Heart right ventricle (tissue), 16 donors: ENCODE results near the gene CD2BP2. TPM values are rescaled to one million over a fixed set of nuclear protein-coding genes. Genes with fewer than 3 reads are reported as not detected.
"Not testable (repeated sequence)": the region's sequence is repeated elsewhere in the genome, so short reads cannot be mapped to it uniquely, and the experiment has no call there.

ENCODE experiments used
- ATAC-seq, 8 donors: fragments of 200-7000 bp; cut with Tn5 transposase; one replicate each; pipeline ENCODE4 v1.9.1; 2020; ENCODE audit warnings: mild to moderate bottlenecking in 8 of 8, moderate library complexity in 8 of 8, moderate number of reproducible peaks in 1 of 8
- DNase-seq, 2 donors: peaks; one replicate each; pipeline ENCODE4 v3.0.0-alpha.2; 2020
- H3K27ac ChIP-seq, 10 donors: fragments of 200-600 bp; sonication (generic) in 2 of 10; one replicate each; pipeline versions ENCODE4 v1.5.0 to v1.8.0; 2020 to 2022; ENCODE audit warnings: mild to moderate bottlenecking in 3 of 10
- H3K27me3 ChIP-seq, 7 donors: fragments of 200-600 bp; one replicate each; pipeline ENCODE4 v1.8.0; 2021 to 2022; ENCODE audit warnings: mild to moderate bottlenecking in 2 of 7
- H3K36me3 ChIP-seq, 9 donors: fragments of 200-600 bp; sonication (generic) in 1 of 9; one replicate each; pipeline versions ENCODE4 v1.5.0 to v1.8.0; 2020 to 2022; ENCODE audit warnings: mild to moderate bottlenecking in 2 of 9
- H3K4me1 ChIP-seq, 9 donors: fragments of 200-600 bp; sonication (generic) in 1 of 9; one replicate each; pipeline versions ENCODE4 v1.5.0 to v1.8.0; 2020 to 2022; ENCODE audit warnings: mild to moderate bottlenecking in 4 of 9
- H3K4me3 ChIP-seq, 10 donors: fragments of 200-600 bp; sonication (generic) in 2 of 10; one replicate each; pipeline versions ENCODE4 v1.5.0 to v1.8.0; 2020 to 2022; ENCODE audit warnings: mild to moderate bottlenecking in 7 of 10, moderate library complexity in 2 of 10
- H3K9me3 ChIP-seq, 11 donors: fragments of 200-600 bp in 10 of 11; sonication (generic) in 2 of 11; one replicate each; pipeline versions ENCODE4 v1.5.0 to v1.8.0; 2013 to 2022; ENCODE audit warnings: mild to moderate bottlenecking in 2 of 11, control low read depth in 1 of 11, moderate library complexity in 1 of 11
- WGBS, 2 donors: extraction: QIAGEN DNeasy Blood & Tissue Kit; methylation state at CpG; one replicate each; pipeline ENCODE4 v1.1.7; 2013; ENCODE audit warnings: inconsistent platforms in 1 of 2; 5-methylcytosine and 5-hydroxymethylcytosine counted together
- intact Hi-C, 10 donors: fragments of 100-400 bp; cut with DNase I; formaldehyde crosslinking; loops; one replicate each; pipeline versions ENCODE4 v1.11.1 to v1.14.2; 2022
- polyA plus RNA-seq, 2 donors: library from polyadenylated mRNA; stranded (reverse); fragments of 200-250 nt; gene quantifications; one replicate each; pipeline ENCODE4 v1.2.3, GENCODE V29; 2013
- total RNA-seq, 10 donors: library from RNA; stranded (reverse); fragmentation: NEBNext Ultra II Directional in 3 of 10; extraction: Animal tissue kit (Norgen Biotek cat#: 25700) in 3 of 10; gene quantifications; one replicate each; pipeline versions ENCODE4 v1.2.1 to v1.2.4, GENCODE V29; 2021 to 2023
- donor health status: Arrhythmogenic right ventricular cardiomyopathy.
- donor health status: ischemic (EF 13 %, LVEDD 7.1; RV severe dilation, severe dysfunction).
- donor health status: healthy with polysubstance abuse.
- donor health status: DM: no; HTN: yes; CAD: no.
- donor health status: DM: no; HTN: no; CAD: no.
- donor health status: ischemic (EF 25% LVEDD 6.9; RV normal size, moderate dysfunction).
- donor health status: ischemic (EF 25% LVEDD 5.7; RV mildly dilated, moderate dysfunction).
- donor health status: healthy.
- donor health status: DM: yes; HTN: yes; CAD: no.
- donor health status: Ischemic cardiomyopathy.
- donor health status: ischemic (EF 35%, LVEDD 5.7; RV mildly dilated, moderate dysfunction).
- donor health status: nonischemic (EF 11% LVEDD 7.7; RV severe dilation, severe dysfunction).
- donor health status: DM: yes; HTN: yes; CAD: no.
- donor health status: PGD.
- donor health status: ischemic (EF 29% LVEDD 5.4; RV normal size, mild dysfunction).
- donor health status: nonischemic (EF 23%, LVEDD 6.1; RV moderate dilation, normal function).

CD2BP2 gene
- total and polyA plus RNA-seq, 12 donors, result 19.9 to 48.8 (median 38.8) TPM

DNA sequence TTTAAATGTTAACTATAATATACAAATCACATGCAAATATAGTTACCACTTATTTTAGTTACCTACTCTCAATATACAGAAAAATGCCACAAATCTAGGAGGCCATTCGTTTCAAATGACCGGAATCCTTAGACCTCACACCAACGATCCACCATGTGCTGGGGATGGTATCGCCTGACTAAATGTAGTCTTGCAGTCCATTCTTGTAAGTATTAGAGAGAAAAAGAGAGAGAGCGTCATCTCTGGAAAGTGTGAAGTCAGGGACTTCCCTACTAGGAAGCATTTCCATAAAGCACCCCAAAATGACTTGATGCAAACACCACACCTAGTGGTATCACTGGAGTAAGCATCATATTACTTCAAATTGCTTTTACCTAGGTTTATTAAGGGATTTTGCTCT lies 45.9 kb downstream of the CD2BP2 start:
- WGBS, 2 donors, result 94 to 95% methylated on average over 5 of the region's 5 CpGs
- H3K9me3 ChIP-seq, H3K4me3 ChIP-seq, H3K36me3 ChIP-seq, intact Hi-C loops, H3K27me3 ChIP-seq, ATAC-seq, DNase-seq: not testable (repeated sequence)
- peak overlapping the region in 1 of 10 donors; percentile 5 for H3K27ac ChIP-seq
- peaks cover 0 to 18% (median 12%) of the 10 kb centered on the region in 9 donors for H3K4me1 ChIP-seq

Other genes starting within 250 kb of the CD2BP2 start
- 1 to 10 TPM in 9 of 10 donors, under 1 TPM in 1; 0.85 to 3.6 (median 1.5) TPM for gene GDPD3, start 241.8 kb downstream of the CD2BP2 start, total RNA-seq
- gene GDPD3, start 241.8 kb downstream of the CD2BP2 start, polyA plus RNA-seq, result 1 to 10 TPM; 1.2 to 6.4 TPM
- 10 to 100 TPM; 40.9 to 65.2 (median 51.8) TPM for gene MAPK3, start 232.1 kb downstream of the CD2BP2 start, total RNA-seq
- 10 to 100 TPM; 39.9 to 56.3 TPM for gene MAPK3, start 232.1 kb downstream of the CD2BP2 start, polyA plus RNA-seq
- gene CORO1A, start 171.7 kb downstream of the CD2BP2 start, total RNA-seq, result 10 to 100 TPM in 3 of 10 donors, 1 to 10 TPM in 7; 3.3 to 54.6 (median 5.5) TPM
- 10 to 100 TPM; 11.5 to 15.3 TPM for gene CORO1A, start 171.7 kb downstream of the CD2BP2 start, polyA plus RNA-seq
- gene BOLA2B, start 161.6 kb downstream of the CD2BP2 start, total RNA-seq, result 10 to 100 TPM; 38.2 to 74.4 (median 55.8) TPM
- 100 to 1,000 TPM; 193 to 226 TPM for gene BOLA2B, start 161.6 kb downstream of the CD2BP2 start, polyA plus RNA-seq
- gene SLX1A, start 161.4 kb downstream of the CD2BP2 start, total RNA-seq, result 10 to 100 TPM in 8 of 10 donors, 1 to 10 TPM in 2; 8.3 to 29.0 (median 17.7) TPM
- 10 to 100 TPM; 56.6 to 57.8 TPM for gene SLX1A, start 161.4 kb downstream of the CD2BP2 start, polyA plus RNA-seq
- gene SULT1A3, start 156.1 kb downstream of the CD2BP2 start, total RNA-seq, result 10 to 100 TPM in 2 of 10 donors, 1 to 10 TPM in 7, under 1 TPM in 1; 0.59 to 14.5 (median 5.9) TPM
- 10 to 100 TPM in 1 of 2 donors, 1 to 10 TPM in 1; 9.8 to 35.0 TPM for gene SULT1A3, start 156.1 kb downstream of the CD2BP2 start, polyA plus RNA-seq
- gene NPIPB13, start 106.8 kb downstream of the CD2BP2 start, total RNA-seq, result 1 to 10 TPM in 8 of 10 donors, not detected in 2; 2.5 to 8.2 (median 4.6) TPM
- gene NPIPB13, start 106.8 kb downstream of the CD2BP2 start, polyA plus RNA-seq, result 1 to 10 TPM; 2.0 to 9.8 TPM
- 10 to 100 TPM; 18.0 to 27.7 (median 22.2) TPM for gene TBC1D10B, start 15.2 kb upstream of the CD2BP2 start, total RNA-seq
- gene TBC1D10B, start 15.2 kb upstream of the CD2BP2 start, polyA plus RNA-seq, result 10 to 100 TPM; 25.1 to 30.0 TPM
- gene MYL11, start 19.5 kb upstream of the CD2BP2 start, total RNA-seq, result not detected
- gene MYL11, start 19.5 kb upstream of the CD2BP2 start, polyA plus RNA-seq, result 1 to 10 TPM in 1 of 2 donors, under 1 TPM in 1; 0.41 to 3.7 TPM
- 1 to 10 TPM in 9 of 10 donors, under 1 TPM in 1; 0.97 to 6.8 (median 1.4) TPM for gene SEPTIN1, start 27.3 kb upstream of the CD2BP2 start, total RNA-seq
- 1 to 10 TPM in 1 of 2 donors, under 1 TPM in 1; 0.78 to 3.4 TPM for gene SEPTIN1, start 27.3 kb upstream of the CD2BP2 start, polyA plus RNA-seq
- 1 to 10 TPM; 3.2 to 6.6 (median 5.4) TPM for gene ZNF48, start 40.1 kb upstream of the CD2BP2 start, total RNA-seq
- 1 to 10 TPM; 2.2 to 8.0 TPM for gene ZNF48, start 40.1 kb upstream of the CD2BP2 start, polyA plus RNA-seq
- gene ZNF771, start 52.3 kb upstream of the CD2BP2 start, total RNA-seq, result 1 to 10 TPM; 3.8 to 9.0 (median 5.1) TPM
- gene ZNF771, start 52.3 kb upstream of the CD2BP2 start, polyA plus RNA-seq, result 10 to 100 TPM in 1 of 2 donors, 1 to 10 TPM in 1; 5.0 to 23.2 TPM
- 10 to 100 TPM; 22.8 to 39.9 (median 29.7) TPM for gene DCTPP1, start 74.7 kb upstream of the CD2BP2 start, total RNA-seq
- gene DCTPP1, start 74.7 kb upstream of the CD2BP2 start, polyA plus RNA-seq, result 10 to 100 TPM; 12.0 to 42.6 TPM
- 10 to 100 TPM; 23.5 to 49.3 (median 29.3) TPM for gene SEPHS2, start 90.6 kb upstream of the CD2BP2 start, total RNA-seq
- 10 to 100 TPM; 17.3 to 47.0 TPM for gene SEPHS2, start 90.6 kb upstream of the CD2BP2 start, polyA plus RNA-seq
- gene ITGAL, start 117.4 kb upstream of the CD2BP2 start, total RNA-seq, result 10 to 100 TPM in 1 of 10 donors, 1 to 10 TPM in 7, under 1 TPM in 2; 0.79 to 18.2 (median 1.9) TPM
- gene ITGAL, start 117.4 kb upstream of the CD2BP2 start, polyA plus RNA-seq, result 1 to 10 TPM in 1 of 2 donors, under 1 TPM in 1; 0.52 to 1.2 TPM
- gene ZNF768, start 171.3 kb upstream of the CD2BP2 start, total RNA-seq, result 10 to 100 TPM; 36.0 to 71.7 (median 43.3) TPM
- gene ZNF768, start 171.3 kb upstream of the CD2BP2 start, polyA plus RNA-seq, result 10 to 100 TPM; 51.8 to 75.1 TPM
- gene ZNF747, start 179.6 kb upstream of the CD2BP2 start, total RNA-seq, result 10 to 100 TPM in 7 of 10 donors, 1 to 10 TPM in 3; 8.5 to 14.3 (median 10.7) TPM
- gene ZNF747, start 179.6 kb upstream of the CD2BP2 start, polyA plus RNA-seq, result 1 to 10 TPM; 8.5 to 9.2 TPM
- gene ZNF764, start 203.1 kb upstream of the CD2BP2 start, total RNA-seq, result 10 to 100 TPM in 5 of 10 donors, 1 to 10 TPM in 5; 6.3 to 15.3 (median 10.3) TPM
- gene ZNF764, start 203.1 kb upstream of the CD2BP2 start, polyA plus RNA-seq, result 10 to 100 TPM in 1 of 2 donors, 1 to 10 TPM in 1; 5.6 to 11.7 TPM
- gene ZNF688, start 216.4 kb upstream of the CD2BP2 start, total RNA-seq, result 10 to 100 TPM in 7 of 10 donors, 1 to 10 TPM in 3; 6.3 to 16.2 (median 12.4) TPM
- gene ZNF688, start 216.4 kb upstream of the CD2BP2 start, polyA plus RNA-seq, result 10 to 100 TPM in 1 of 2 donors, 1 to 10 TPM in 1; 9.3 to 23.8 TPM
- 1 to 10 TPM; 2.8 to 8.4 (median 5.4) TPM for gene ZNF785, start 230.4 kb upstream of the CD2BP2 start, total RNA-seq
- 1 to 10 TPM; 3.0 to 7.4 TPM for gene ZNF785, start 230.4 kb upstream of the CD2BP2 start, polyA plus RNA-seq